Measurements from ENCODE around the gene PPP2R5B.
A peak's percentile ranks its signal among the peaks of the same experiment; 100 is the strongest.

The PPP2R5B gene

GRCh38 chr11:64923944-64924909, at the start of gene PPP2R5B:
Gene PPP2R5B (plus strand): TSS chr11:64924689. CDS start chr11:64925735, 1,046 bp downstream.
- DNase-seq: peak; percentile 92

- no peak for DNase-seq
These were observed 48.9 kb upstream of the PPP2R5B start for GRCh38 chr11:64875369-64876228.

- DNase-seq: no peak
These were observed 48.2 kb upstream of the PPP2R5B start for GRCh38 chr11:64876229-64876750.

- no peak for DNase-seq
These were observed 47.6 kb upstream of the PPP2R5B start for GRCh38 chr11:64876835-64877341.

GRCh38 chr11:64877390-64878222, 46.9 kb upstream of the PPP2R5B start:
- no peak for DNase-seq

GRCh38 chr11:64878223-64878493, 46.3 kb upstream of the PPP2R5B start:
- DNase-seq: no peak

GRCh38 chr11:64878494-64879243, 45.8 kb upstream of the PPP2R5B start, which contains the start of gene EHD1:
Gene EHD1 (minus strand): TSS chr11:64878621. CDS start chr11:64878464, 157 bp downstream.
- DNase-seq: peak; percentile 100

- DNase-seq: no peak
These were observed 45.1 kb upstream of the PPP2R5B start for GRCh38 chr11:64879244-64879900.

- peak; percentile 64 for DNase-seq
These were observed 44.1 kb upstream of the PPP2R5B start for GRCh38 chr11:64880240-64881001.

GRCh38 chr11:64881476-64881875, 43.0 kb upstream of the PPP2R5B start:
- no peak for DNase-seq

GRCh38 chr11:64882243-64882642, 42.2 kb upstream of the PPP2R5B start:
- DNase-seq: no peak

GRCh38 chr11:64883575-64883974, 40.9 kb upstream of the PPP2R5B start:
- DNase-seq: no peak

- DNase-seq: no peak
These were observed 40.5 kb upstream of the PPP2R5B start for GRCh38 chr11:64884019-64884418.

GRCh38 chr11:64885367-64886286, 38.9 kb upstream of the PPP2R5B start:
- peak; percentile 60 for DNase-seq

- no peak for DNase-seq
These were observed 37.2 kb upstream of the PPP2R5B start for GRCh38 chr11:64887234-64887756.

GRCh38 chr11:64887757-64888405, 36.6 kb upstream of the PPP2R5B start:
- peak; percentile 86 for DNase-seq

GRCh38 chr11:64888406-64888728, 36.1 kb upstream of the PPP2R5B start:
- DNase-seq: no peak
